Right lobe of liver (tissue), 4 donors: ENCODE data around the gene PRKN.

Experiments used
- POLR2A ChIP-seq: fragments of 450-650 bp; IDR thresholded peaks from one replicate; pipeline ENCODE4 v1.6.1; 2017; ENCODE audit warnings: antibody characterized with exemption, mild to moderate bottlenecking
- TF ChIP-seq, protein P1 (sequence below), 4 donors: fragments of 200-600 bp in 3 of 4; fragments of 450-650 bp in 1 of 4; IDR thresholded peaks; one replicate each; pipeline versions ENCODE4 v1.5.1 to v1.8.0; 2016 to 2022; ENCODE audit warnings: antibody characterized with exemption in 4 of 4, mild to moderate bottlenecking in 2 of 4
- donor health status: DM: no; HTN: no; CAD: no.
- donor health status: DM: no; HTN: no; CAD: no.
- donor health status: DM: no; HTN: yes; CAD: no.

DNA sequence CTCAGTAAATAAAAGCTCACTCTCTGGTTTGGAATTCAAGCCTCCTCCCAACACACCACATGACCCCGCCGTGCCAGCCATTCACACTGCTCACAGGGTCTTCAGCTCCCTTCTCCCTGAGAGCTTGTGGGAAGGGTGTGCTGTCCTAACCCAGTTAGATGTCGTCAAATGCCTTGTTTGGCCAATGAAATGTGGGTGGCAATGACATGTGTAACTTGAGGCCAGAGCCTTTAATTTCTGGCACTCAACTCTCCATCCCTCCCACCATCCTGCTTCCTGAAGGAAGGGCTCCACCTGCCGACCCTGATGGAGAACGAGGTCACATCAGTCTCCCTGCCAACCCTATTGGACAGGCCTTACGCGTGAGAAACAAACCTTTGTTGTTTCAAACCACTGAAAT is 1229.2 kb downstream of the PRKN start:
- TF ChIP-seq, protein P1, sequence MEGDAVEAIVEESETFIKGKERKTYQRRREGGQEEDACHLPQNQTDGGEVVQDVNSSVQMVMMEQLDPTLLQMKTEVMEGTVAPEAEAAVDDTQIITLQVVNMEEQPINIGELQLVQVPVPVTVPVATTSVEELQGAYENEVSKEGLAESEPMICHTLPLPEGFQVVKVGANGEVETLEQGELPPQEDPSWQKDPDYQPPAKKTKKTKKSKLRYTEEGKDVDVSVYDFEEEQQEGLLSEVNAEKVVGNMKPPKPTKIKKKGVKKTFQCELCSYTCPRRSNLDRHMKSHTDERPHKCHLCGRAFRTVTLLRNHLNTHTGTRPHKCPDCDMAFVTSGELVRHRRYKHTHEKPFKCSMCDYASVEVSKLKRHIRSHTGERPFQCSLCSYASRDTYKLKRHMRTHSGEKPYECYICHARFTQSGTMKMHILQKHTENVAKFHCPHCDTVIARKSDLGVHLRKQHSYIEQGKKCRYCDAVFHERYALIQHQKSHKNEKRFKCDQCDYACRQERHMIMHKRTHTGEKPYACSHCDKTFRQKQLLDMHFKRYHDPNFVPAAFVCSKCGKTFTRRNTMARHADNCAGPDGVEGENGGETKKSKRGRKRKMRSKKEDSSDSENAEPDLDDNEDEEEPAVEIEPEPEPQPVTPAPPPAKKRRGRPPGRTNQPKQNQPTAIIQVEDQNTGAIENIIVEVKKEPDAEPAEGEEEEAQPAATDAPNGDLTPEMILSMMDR (IDR thresholded peaks at IDR 0.05), result peak in 2 of 4 donors; percentile 8 to 18
- TF ChIP-seq POLR2A, result no peak
